DOHH2 (cell line): ENCODE data around the gene CFTR.

Experiments
- EZH2phosphoT487 ChIP-seq: fragments of 200-600 bp; sonication (generic); IDR thresholded peaks from 2 replicates; pipeline ENCODE4 v1.6.1; 2017; ENCODE audit warnings: borderline replicate concordance, mild to moderate bottlenecking, antibody characterized with exemption, low read length, moderate library complexity, mixed read lengths
- TF ChIP-seq, protein P1 (sequence below): fragments of 200-600 bp; sonication (generic); IDR thresholded peaks from one replicate; pipeline ENCODE4 v1.5.1; 2014; ENCODE audit warnings: antibody characterized with exemption, mild to moderate bottlenecking, low read depth, low read length; ENCODE audit not compliant: poor library complexity, severe bottlenecking

DNA sequence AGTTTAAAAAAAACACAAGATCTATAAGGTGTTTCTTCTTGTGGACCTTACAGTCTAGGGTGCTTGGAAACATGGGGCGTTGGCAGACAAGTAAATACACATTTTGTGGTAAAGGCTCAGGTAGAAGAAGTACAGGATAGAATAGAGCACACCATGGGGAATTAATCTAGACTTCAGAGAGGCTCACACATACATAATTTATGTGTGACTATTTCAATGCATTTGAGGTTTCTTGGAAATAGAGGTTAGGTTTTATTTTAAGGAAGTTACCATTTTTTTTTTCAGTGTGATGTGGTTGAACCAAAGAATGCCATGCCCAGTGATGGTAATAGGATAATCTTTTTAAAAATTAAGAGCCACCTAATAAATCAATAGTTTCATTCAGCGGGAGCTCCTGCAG is 12.8 kb downstream of the CFTR start:
- TF ChIP-seq, protein P1, sequence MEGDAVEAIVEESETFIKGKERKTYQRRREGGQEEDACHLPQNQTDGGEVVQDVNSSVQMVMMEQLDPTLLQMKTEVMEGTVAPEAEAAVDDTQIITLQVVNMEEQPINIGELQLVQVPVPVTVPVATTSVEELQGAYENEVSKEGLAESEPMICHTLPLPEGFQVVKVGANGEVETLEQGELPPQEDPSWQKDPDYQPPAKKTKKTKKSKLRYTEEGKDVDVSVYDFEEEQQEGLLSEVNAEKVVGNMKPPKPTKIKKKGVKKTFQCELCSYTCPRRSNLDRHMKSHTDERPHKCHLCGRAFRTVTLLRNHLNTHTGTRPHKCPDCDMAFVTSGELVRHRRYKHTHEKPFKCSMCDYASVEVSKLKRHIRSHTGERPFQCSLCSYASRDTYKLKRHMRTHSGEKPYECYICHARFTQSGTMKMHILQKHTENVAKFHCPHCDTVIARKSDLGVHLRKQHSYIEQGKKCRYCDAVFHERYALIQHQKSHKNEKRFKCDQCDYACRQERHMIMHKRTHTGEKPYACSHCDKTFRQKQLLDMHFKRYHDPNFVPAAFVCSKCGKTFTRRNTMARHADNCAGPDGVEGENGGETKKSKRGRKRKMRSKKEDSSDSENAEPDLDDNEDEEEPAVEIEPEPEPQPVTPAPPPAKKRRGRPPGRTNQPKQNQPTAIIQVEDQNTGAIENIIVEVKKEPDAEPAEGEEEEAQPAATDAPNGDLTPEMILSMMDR: no peak
- no peak for TF ChIP-seq EZH2phosphoT487
